Panc1 (cell line): ENCODE measurements around the gene FER1L5.

ENCODE experiments used
- POLR2AphosphoS5 ChIP-seq: IDR thresholded peaks from 2 replicates; pipeline ENCODE4 v1.6.1; 2012; ENCODE audit warnings: mild to moderate bottlenecking, low read depth, low read length, moderate library complexity
- SIN3A ChIP-seq: IDR thresholded peaks from 2 replicates; pipeline ENCODE4 v1.6.1; 2012; ENCODE audit warnings: low read depth, mild to moderate bottlenecking, low read length, moderate library complexity, borderline replicate concordance; ENCODE audit not compliant: insufficient read depth
- TCF7L2 ChIP-seq: IDR thresholded peaks from 2 replicates; pipeline ENCODE4 v1.6.1; 2011; ENCODE audit warnings: mild to moderate bottlenecking, low read depth, low read length, inconsistent platforms
- TF ChIP-seq, protein P1 (sequence below): fragments of 450-650 bp; IDR thresholded peaks from 2 replicates; pipeline ENCODE4 v1.5.1; 2017; ENCODE audit warnings: mild to moderate bottlenecking
- TF ChIP-seq, protein P2 (sequence below), 2 experiments: IDR thresholded peaks; 2 replicates each; pipeline ENCODE4 v1.6.1; 2011 to 2012; ENCODE audit warnings: low read depth in 2 of 2, control low read depth in 1 of 2, low read length in 1 of 2, mild to moderate bottlenecking in 1 of 2, moderate library complexity in 1 of 2; ENCODE audit not compliant: insufficient read depth in 1 of 2

DNA sequence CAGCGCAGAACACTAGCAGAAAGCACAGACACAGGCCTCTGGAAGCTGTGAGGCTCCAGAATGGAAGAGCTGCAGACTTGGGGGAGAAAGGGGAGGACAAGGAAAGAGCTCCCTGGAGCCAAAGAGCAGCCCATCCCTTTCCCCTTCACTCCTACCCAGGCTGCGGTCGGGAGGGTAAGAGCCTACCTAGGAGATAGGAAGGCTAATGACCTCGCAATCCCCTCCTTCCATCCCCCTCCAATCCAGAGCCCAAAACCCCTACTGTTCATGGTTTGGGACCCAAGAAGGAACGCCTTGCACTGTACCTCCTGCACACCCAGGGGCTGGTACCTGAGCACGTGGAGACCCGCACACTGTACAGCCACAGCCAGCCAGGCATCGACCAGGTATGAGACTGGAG lies 57.5 kb downstream of the FER1L5 start:
- TF ChIP-seq, protein P1, sequence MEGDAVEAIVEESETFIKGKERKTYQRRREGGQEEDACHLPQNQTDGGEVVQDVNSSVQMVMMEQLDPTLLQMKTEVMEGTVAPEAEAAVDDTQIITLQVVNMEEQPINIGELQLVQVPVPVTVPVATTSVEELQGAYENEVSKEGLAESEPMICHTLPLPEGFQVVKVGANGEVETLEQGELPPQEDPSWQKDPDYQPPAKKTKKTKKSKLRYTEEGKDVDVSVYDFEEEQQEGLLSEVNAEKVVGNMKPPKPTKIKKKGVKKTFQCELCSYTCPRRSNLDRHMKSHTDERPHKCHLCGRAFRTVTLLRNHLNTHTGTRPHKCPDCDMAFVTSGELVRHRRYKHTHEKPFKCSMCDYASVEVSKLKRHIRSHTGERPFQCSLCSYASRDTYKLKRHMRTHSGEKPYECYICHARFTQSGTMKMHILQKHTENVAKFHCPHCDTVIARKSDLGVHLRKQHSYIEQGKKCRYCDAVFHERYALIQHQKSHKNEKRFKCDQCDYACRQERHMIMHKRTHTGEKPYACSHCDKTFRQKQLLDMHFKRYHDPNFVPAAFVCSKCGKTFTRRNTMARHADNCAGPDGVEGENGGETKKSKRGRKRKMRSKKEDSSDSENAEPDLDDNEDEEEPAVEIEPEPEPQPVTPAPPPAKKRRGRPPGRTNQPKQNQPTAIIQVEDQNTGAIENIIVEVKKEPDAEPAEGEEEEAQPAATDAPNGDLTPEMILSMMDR = no peak
- TF ChIP-seq, protein P2, sequence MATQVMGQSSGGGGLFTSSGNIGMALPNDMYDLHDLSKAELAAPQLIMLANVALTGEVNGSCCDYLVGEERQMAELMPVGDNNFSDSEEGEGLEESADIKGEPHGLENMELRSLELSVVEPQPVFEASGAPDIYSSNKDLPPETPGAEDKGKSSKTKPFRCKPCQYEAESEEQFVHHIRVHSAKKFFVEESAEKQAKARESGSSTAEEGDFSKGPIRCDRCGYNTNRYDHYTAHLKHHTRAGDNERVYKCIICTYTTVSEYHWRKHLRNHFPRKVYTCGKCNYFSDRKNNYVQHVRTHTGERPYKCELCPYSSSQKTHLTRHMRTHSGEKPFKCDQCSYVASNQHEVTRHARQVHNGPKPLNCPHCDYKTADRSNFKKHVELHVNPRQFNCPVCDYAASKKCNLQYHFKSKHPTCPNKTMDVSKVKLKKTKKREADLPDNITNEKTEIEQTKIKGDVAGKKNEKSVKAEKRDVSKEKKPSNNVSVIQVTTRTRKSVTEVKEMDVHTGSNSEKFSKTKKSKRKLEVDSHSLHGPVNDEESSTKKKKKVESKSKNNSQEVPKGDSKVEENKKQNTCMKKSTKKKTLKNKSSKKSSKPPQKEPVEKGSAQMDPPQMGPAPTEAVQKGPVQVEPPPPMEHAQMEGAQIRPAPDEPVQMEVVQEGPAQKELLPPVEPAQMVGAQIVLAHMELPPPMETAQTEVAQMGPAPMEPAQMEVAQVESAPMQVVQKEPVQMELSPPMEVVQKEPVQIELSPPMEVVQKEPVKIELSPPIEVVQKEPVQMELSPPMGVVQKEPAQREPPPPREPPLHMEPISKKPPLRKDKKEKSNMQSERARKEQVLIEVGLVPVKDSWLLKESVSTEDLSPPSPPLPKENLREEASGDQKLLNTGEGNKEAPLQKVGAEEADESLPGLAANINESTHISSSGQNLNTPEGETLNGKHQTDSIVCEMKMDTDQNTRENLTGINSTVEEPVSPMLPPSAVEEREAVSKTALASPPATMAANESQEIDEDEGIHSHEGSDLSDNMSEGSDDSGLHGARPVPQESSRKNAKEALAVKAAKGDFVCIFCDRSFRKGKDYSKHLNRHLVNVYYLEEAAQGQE (IDR thresholded peaks at IDR 0.05; ENCODE audit: insufficient read depth in 1 of 2, low read depth in 2 of 2, low read length in 1 of 2) = no peak
- TF ChIP-seq SIN3A (no peak), POLR2AphosphoS5 (no peak), TCF7L2 (no peak)
